Fibroblast of pulmonary artery (primary cell): ENCODE results near the gene CDKN1C.

Source experiments
- DNase-seq: peaks from one replicate; pipeline ENCODE4 v3.0.0-alpha.2; 2010; ENCODE audit warnings: low read depth
- H3K4me3 ChIP-seq: replicated peaks from 2 replicates; pipeline ENCODE4 v1.5.1; 2011; ENCODE audit warnings: low read depth, mild to moderate bottlenecking, control low read depth, low read length, moderate library complexity
- TF ChIP-seq, protein P1 (sequence below): IDR thresholded peaks from 2 replicates; pipeline ENCODE4 v1.5.1; 2011; ENCODE audit warnings: mild to moderate bottlenecking, control low read depth, low read length, inconsistent platforms; ENCODE audit errors: missing control alignments

CDKN1C gene

DNA sequence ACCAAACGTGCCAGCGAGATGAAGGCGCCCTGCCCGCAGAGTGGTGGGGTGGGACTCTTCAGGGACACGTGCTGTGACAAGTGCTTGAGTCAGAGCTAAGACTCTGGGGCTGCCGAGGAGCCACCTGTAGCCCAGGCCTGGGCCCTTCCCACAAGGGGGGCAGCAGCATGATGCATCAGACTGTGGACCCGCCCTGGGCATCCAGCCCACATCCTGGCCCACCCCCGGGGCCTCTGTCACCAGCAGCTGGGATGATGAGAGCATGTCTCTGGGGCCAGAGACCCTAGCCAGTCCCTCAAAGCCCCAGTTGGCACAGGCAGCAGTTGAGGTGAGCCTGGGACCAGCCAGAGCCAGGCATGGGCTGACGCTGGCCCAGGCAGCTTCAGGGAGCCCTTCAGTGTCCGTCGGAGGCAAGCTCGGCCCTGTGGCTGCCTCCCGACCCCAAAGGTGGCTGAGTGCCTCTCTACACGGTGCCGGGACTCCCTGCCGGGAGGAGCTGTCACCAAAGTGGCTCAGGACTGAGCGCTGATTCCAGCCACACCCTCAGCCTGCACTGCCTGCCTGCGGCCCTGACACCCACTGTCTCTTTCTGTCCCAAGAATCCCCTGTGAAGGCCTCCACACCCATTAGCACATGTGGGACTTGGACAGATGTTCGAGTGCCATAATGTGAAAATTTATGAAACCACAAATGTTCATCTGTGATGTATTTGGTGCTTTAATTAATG, 41.3 kb downstream of the CDKN1C start:
- no peak for DNase-seq
- TF ChIP-seq, protein P1, sequence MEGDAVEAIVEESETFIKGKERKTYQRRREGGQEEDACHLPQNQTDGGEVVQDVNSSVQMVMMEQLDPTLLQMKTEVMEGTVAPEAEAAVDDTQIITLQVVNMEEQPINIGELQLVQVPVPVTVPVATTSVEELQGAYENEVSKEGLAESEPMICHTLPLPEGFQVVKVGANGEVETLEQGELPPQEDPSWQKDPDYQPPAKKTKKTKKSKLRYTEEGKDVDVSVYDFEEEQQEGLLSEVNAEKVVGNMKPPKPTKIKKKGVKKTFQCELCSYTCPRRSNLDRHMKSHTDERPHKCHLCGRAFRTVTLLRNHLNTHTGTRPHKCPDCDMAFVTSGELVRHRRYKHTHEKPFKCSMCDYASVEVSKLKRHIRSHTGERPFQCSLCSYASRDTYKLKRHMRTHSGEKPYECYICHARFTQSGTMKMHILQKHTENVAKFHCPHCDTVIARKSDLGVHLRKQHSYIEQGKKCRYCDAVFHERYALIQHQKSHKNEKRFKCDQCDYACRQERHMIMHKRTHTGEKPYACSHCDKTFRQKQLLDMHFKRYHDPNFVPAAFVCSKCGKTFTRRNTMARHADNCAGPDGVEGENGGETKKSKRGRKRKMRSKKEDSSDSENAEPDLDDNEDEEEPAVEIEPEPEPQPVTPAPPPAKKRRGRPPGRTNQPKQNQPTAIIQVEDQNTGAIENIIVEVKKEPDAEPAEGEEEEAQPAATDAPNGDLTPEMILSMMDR: no peak
- no peak overlapping the region for H3K4me3 ChIP-seq

DNA sequence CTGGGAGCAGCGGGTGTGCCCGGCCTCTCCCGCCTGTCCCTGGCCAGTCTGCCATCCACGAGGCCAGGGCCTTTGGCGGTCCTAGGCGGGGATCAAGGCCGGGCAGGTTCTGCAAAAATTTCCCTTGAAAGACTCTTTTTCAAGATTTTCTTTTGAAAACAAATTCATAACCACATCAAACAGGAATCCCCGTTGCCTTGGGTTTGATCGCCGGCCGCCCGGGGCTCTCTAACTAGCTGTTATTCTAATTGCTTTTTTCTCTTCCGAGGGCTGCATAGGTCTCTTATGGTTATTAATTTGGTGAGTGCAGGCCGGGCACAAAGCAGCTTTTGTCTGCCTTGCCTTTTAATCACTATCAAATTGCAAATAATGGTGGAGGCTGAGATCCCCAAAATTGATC, 42.0 kb downstream of the CDKN1C start:
- no peak for DNase-seq
- no peak overlapping the region for H3K4me3 ChIP-seq
- TF ChIP-seq, protein P1: no peak

DNA sequence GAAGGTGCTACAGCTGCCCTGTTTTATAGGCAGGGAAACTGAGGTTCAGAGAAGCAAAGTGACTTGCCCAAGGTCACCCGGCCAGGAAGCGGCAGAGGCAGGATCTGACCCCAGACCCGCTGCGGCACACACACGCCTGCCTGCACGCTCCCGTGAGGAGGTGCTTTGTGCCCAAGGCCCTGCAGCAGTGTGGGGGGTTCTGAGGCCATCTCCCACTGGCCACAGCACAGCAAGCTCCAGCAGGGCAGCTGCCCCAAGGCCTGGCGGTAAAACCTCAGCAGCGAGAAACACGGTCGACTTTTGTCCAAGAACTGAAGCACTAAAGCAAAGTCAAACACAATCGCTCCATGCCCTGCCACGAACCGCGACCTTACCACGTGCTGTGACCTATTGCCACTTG, 42.7 kb downstream of the CDKN1C start:
- no peak overlapping the region for H3K4me3 ChIP-seq
- TF ChIP-seq, protein P1: no peak
- no peak for DNase-seq

DNA sequence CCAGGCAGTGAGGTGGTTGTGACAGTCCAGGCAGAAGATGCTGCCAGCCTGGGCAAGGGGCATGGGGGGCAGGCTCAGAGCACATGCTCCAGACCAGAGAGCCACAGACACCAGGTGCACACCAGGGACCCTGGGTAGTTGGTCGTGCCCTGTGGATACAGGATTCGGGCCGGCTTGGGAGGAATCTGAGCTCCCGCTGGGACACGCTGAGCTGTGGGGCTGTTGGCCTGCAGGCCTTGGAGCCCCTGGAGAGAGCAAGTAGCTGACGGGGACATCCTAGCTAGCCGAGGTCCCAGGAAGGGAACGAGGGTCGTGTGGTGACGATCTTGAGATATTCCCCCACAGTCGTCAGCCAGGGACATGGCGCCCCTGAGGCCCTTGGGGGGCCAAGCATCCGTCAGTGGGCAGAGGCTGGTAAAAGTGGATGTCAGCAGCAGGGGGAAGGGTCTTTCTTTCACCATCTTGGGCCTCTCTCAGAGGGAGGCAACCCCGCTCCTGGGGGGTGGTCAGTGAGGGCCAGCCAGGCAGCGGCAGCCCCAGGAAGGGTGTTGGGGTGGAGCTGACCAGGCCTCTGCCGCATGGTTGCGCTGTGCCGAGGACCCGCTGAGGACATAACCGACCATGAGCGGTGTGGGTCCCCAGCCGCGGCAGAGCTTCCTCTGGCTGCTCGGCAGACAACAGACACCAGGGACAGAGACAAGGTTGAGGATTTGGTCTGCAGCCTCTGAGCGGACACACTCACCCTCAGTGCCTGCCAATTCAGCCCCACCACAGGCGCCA, 44.0 kb downstream of the CDKN1C start:
- TF ChIP-seq, protein P1: no peak
- no peak for DNase-seq

DNA sequence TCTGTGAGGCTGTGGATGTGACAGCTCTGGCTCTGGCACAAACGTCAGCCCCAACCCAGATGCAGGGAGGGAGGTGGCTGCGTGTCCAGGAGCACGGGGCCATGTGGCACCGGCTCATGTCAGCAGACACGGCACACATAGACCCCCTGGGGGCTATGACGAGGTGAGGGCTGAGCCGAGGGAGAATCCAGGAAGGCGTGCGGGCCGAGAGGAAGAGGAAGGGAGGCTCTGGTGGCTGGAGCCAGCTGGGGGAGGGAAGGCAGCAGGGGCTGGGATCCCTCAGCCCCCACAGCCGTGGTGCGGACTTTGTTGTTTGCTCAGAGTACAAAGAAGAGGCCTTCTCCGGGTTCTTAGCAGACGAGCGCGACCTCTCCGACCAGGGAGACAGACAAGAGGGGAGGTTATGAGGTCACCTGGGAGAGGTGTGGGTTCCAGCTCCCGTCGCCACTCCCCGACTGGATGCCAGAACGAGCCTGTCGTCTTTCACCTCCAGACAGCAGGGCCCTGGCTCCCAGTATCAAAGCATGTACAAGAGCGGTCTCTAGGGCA, 46.1 kb downstream of the CDKN1C start:
- TF ChIP-seq, protein P1: no peak
- DNase-seq: no peak
- no peak overlapping the region for H3K4me3 ChIP-seq

More for the DNA sequence above, 44.0 kb downstream of the CDKN1C start:
- no peak overlapping the region for H3K4me3 ChIP-seq

DNA sequence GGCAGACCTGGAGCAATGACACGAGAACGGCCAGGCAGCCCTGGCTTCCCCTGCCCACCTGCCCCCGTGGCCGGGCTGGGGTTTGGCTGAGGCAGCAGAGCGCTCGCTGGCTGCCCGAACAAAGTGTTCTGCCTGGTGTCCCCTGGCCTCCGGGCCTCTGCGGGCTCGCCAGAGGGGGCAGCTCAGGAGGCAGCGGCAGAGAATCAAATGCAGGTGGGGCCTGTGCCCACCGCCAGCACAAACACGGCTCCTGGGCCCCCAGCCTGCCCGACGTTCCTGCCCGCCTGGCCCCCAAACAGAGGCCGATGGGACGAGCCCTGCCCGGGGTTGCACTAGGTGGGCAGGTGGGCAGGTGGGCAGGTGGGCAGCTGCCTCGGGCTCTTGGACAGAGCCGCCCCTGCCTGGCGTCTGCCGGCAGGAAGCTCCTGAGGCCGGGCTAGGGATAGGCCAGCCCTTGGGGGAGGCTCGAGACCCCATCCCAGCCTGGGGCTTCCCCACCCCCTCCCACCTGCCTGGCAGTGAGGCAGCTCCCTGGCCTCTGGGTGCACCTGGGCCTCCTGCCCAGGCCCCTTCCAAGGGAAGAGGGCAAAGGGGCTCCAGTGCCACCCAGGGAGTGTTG, 46.8 kb downstream of the CDKN1C start:
- TF ChIP-seq, protein P1: no peak
- DNase-seq: no peak
- H3K4me3 ChIP-seq: no peak overlapping the region
